ENCODE data around the gene ATP6V1E1.

Gene ATP6V1E1

DNA sequence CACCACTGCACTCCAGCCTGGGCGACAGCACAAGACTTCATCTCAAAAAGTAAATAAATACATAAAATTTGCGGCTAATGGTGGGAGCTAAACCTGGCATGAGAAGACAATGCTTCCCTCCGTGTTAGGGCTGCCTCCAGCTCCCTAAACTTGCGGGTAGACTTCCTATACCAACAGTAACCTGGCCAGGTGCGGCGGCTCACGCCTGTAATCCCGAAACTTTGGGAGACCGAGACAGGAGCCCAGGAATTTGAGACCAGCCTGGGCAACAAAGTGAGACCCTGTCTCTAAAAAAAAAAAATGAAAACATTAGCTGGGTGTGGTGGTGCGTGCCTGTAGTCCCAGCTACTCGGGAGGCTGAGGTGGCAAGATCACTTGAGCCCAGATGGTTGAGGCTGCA lies 39.9 kb downstream of the ATP6V1E1 start:
- TF ChIP-seq ZNF510 (tag by site-specific recombination; IDR thresholded peaks at IDR 0.05; ENCODE audit: insufficient replicate concordance) (no peak), ZNF10 (tag by site-specific recombination; IDR thresholded peaks at IDR 0.05) (no peak), ZNF132 (tag by site-specific recombination; IDR thresholded peaks at IDR 0.05; ENCODE audit: borderline replicate concordance) (no peak), ZNF529 (tag by site-specific recombination; IDR thresholded peaks at IDR 0.05; ENCODE audit: insufficient replicate concordance) (no peak), YY2 (tag by site-specific recombination; IDR thresholded peaks at IDR 0.05) (no peak), ZNF354C (tag by site-specific recombination; IDR thresholded peaks at IDR 0.05; ENCODE audit: borderline replicate concordance, low read depth) (no peak), ZNF433 (tag by site-specific recombination; IDR thresholded peaks at IDR 0.05; ENCODE audit: low read depth) (no peak), ZNF600 (tag by site-specific recombination; IDR thresholded peaks at IDR 0.05) (no peak), ZNF23 (tag by site-specific recombination; IDR thresholded peaks at IDR 0.05; ENCODE audit: borderline replicate concordance) (no peak), ZFHX2 (tag by site-specific recombination; conservative IDR thresholded peaks at IDR 0.05) (no peak), ZNF843 (tag by site-specific recombination; IDR thresholded peaks at IDR 0.05) (no peak), SP2 (tag by site-specific recombination; IDR thresholded peaks at IDR 0.05) (no peak), IKZF3 (tag by site-specific recombination; IDR thresholded peaks at IDR 0.05) (no peak), ZNF571 (tag by site-specific recombination; IDR thresholded peaks at IDR 0.05) (no peak), FEZF1 (tag by site-specific recombination; IDR thresholded peaks at IDR 0.05) (no peak), PRDM1 (tag by site-specific recombination; IDR thresholded peaks at IDR 0.05) (no peak)
- TF ChIP-seq, protein P1, sequence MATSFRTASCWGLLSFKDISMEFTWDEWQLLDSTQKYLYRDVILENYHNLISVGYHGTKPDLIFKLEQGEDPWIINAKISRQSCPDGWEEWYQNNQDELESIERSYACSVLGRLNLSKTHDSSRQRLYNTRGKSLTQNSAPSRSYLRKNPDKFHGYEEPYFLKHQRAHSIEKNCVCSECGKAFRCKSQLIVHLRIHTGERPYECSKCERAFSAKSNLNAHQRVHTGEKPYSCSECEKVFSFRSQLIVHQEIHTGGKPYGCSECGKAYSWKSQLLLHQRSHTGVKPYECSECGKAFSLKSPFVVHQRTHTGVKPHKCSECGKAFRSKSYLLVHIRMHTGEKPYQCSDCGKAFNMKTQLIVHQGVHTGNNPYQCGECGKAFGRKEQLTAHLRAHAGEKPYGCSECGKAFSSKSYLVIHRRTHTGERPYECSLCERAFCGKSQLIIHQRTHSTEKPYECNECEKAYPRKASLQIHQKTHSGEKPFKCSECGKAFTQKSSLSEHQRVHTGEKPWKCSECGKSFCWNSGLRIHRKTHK (tag by site-specific recombination; IDR thresholded peaks at IDR 0.05), result no peak
- TF ChIP-seq, protein P2, sequence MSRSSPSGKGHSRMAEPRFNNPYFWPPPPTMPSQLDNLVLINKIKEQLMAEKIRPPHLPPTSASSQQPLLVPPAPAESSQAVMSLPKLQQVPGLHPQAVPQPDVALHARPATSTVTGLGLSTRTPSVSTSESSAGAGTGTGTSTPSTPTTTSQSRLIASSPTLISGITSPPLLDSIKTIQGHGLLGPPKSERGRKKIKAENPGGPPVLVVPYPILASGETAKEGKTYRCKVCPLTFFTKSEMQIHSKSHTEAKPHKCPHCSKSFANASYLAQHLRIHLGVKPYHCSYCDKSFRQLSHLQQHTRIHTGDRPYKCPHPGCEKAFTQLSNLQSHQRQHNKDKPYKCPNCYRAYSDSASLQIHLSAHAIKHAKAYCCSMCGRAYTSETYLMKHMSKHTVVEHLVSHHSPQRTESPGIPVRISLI (tag by site-specific recombination; IDR thresholded peaks at IDR 0.05), result no peak
- TF ChIP-seq, protein P3, sequence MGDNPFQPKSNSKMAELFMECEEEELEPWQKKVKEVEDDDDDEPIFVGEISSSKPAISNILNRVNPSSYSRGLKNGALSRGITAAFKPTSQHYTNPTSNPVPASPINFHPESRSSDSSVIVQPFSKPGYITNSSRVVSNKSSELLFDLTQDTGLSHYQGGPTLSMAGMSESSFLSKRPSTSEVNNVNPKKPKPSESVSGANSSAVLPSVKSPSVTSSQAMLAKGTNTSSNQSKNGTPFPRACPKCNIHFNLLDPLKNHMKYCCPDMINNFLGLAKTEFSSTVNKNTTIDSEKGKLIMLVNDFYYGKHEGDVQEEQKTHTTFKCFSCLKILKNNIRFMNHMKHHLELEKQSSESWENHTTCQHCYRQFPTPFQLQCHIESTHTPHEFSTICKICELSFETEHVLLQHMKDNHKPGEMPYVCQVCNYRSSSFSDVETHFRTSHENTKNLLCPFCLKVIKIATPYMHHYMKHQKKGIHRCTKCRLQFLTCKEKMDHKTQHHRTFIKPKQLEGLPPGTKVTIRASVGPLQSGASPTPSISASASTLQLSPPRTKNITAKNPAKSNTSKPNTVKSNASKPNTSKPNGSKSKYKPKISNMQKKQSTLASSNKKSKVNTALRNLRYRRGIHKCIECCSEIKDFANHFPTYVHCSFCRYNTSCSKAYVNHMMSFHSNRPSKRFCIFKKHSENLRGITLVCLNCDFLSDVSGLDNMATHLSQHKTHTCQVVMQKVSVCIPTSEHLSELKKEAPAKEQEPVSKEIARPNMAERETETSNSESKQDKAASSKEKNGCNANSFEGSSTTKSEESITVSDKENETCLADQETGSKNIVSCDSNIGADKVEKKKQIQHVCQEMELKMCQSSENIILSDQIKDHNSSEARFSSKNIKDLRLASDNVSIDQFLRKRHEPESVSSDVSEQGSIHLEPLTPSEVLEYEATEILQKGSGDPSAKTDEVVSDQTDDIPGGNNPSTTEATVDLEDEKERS (tag by site-specific recombination; IDR thresholded peaks at IDR 0.05), result no peak
- TF ChIP-seq, protein P4, sequence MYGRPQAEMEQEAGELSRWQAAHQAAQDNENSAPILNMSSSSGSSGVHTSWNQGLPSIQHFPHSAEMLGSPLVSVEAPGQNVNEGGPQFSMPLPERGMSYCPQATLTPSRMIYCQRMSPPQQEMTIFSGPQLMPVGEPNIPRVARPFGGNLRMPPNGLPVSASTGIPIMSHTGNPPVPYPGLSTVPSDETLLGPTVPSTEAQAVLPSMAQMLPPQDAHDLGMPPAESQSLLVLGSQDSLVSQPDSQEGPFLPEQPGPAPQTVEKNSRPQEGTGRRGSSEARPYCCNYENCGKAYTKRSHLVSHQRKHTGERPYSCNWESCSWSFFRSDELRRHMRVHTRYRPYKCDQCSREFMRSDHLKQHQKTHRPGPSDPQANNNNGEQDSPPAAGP (tag by site-specific recombination; IDR thresholded peaks at IDR 0.05), result no peak
- Histone ChIP-seq H3K36me3 (ENCODE audit: control insufficient read depth in 2 of 2, insufficient read depth in 1 of 2, low read length in 2 of 2) (peaks cover 11 to 41% of the 10 kb centered on the region in 2 experiments; a peak in 2 of 3 replicates), H3K9me3 (ENCODE audit: control insufficient read depth, insufficient read depth, low read depth, low read length) (no peaks in the 10 kb centered on the region), H3K27ac (ENCODE audit: extremely low read depth, low read depth, low read length) (no peak overlapping the region), H3K4me3 (ENCODE audit: low read depth, low read length) (no peak overlapping the region), H3K4me1 (ENCODE audit: control insufficient read depth, insufficient read depth, low read length) (no peaks in the 10 kb centered on the region)
- ChIA-PET POLR2A (no interaction called here), CTCF (interaction anchor here (0.6 kb wide), 4 partner anchors 158 to 567 kb away, joined by 3 to 4 read pairs (median 3); no protein-coding TSS in a partner anchor)
